ENCODE data around the gene RBFOX2. TPM values are rescaled to one million over a fixed set of nuclear protein-coding genes. Genes with fewer than 3 reads are reported as not detected.
"Not testable (repeated sequence)": the region's sequence is repeated elsewhere in the genome, so short reads cannot be mapped to it uniquely, and the experiment has no call there.

The RBFOX2 gene
- polyA plus RNA-seq, 1 of the 3 experiments (the other 2 are of a cell fraction) = 115 TPM

DNA sequence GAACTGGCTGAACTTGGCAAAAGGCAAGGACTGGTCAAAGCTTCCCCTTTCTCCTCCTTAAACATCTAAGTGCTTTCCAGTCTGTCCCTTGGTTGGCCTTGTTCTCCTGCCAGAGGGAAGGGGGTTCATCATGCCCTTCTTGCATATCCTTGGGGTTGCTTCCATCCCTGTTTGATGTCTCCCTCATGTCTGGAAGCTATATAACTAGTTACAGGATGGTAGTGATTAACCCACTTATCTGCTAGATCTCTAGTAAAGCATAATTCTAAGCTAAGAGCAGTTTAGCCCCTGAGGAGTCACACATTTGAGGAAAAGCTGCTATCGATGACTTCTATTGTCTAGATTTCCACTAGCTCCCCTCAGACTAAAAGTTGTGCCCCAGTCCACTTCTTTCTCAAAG is 288.0 kb downstream of the RBFOX2 start:
- WGBS (ENCODE audit: low lambda C conversion rate) = 44% methylated on average over 1 of the region's 1 CpG
- H3K27me3 ChIP-seq (ENCODE audit: insufficient read depth) = no peaks in the 10 kb centered on the region
- no peak for DNase-seq

GRCh38 chr22:35739931-35740380 is 288.7 kb downstream of the RBFOX2 start:
- H3K9me2 ChIP-seq = no peaks in the 10 kb centered on the region
- ChIA-PET CTCF (interaction anchor here (1.0 to 1.6 kb wide), 2 partner anchors 10 to 113 kb away, joined by 3 to 9 read pairs; no protein-coding TSS in a partner anchor), POLR2A (no interaction called here)
- no peak overlapping the region for H2AFZ ChIP-seq (ENCODE audit: low read depth)
- peak overlapping the region in 1 of 2 experiments; percentile 24; a peak in 1 of 4 replicates for H3K27ac ChIP-seq (ENCODE audit: low read depth in 2 of 2, low read length in 1 of 2)
- no peaks in the 10 kb centered on the region for H3K9me3 ChIP-seq
- H4K20me1 ChIP-seq (ENCODE audit: insufficient read depth) = peaks cover 4% of the 10 kb centered on the region; the same call in 1 of the 2 replicates
- H3K27me3 ChIP-seq (ENCODE audit: insufficient read depth) = no peaks in the 10 kb centered on the region
- peaks cover 50 to 59% of the 10 kb centered on the region in 2 experiments for H3K36me3 ChIP-seq (replicated peaks in 1 of 2; ENCODE audit: control insufficient read depth in 1 of 2, insufficient read depth in 2 of 2, low read length in 1 of 2)
- no peak overlapping the region for H3K9ac ChIP-seq
- H3F3A ChIP-seq (replicated peaks; ENCODE audit: insufficient read depth) = peaks cover 49% of the 10 kb centered on the region
- no peak overlapping the region for H3K4me2 ChIP-seq
- H3K4me1 ChIP-seq (ENCODE audit: control insufficient read depth in 1 of 2, insufficient read depth in 2 of 2, low read depth in 1 of 2, low read length in 1 of 2) = peaks cover 29 to 41% of the 10 kb centered on the region in 2 experiments
- 97% methylated on average over 3 of the region's 3 CpGs for WGBS (ENCODE audit: low lambda C conversion rate)
- H3K4me3 ChIP-seq (ENCODE audit: low read depth in 2 of 2, low read length in 1 of 2) = no peak overlapping the region
- H3K79me2 ChIP-seq (ENCODE audit: insufficient read depth) = peaks cover 17% of the 10 kb centered on the region; the same call in 1 of the 2 replicates
- 0 out of 2 replicates have a peak, but pooled peaks have one; percentile 6 for TF ChIP-seq SMC3 (IDR thresholded peaks at IDR 0.05; ENCODE audit: low read depth, low read length)
- no peak for TF ChIP-seq EZH2phosphoT487 (IDR thresholded peaks at IDR 0.05; ENCODE audit: borderline replicate concordance, low read depth)
- DNase-seq = no peak

More for the DNA sequence above, 288.0 kb downstream of the RBFOX2 start:
- Histone ChIP-seq H2AFZ (ENCODE audit: low read depth) (no peak overlapping the region), H3K79me2 (ENCODE audit: insufficient read depth) (peaks cover 17% of the 10 kb centered on the region; the same call in 1 of the 2 replicates), H3K27ac (ENCODE audit: low read depth in 2 of 2, low read length in 1 of 2) (peak overlapping the region; percentile 24 to 86), H3K4me3 (ENCODE audit: low read depth in 2 of 2, low read length in 1 of 2) (no peak overlapping the region), H3K9ac (no peak overlapping the region), H4K20me1 (ENCODE audit: insufficient read depth) (peaks cover 4% of the 10 kb centered on the region; the same call in 1 of the 2 replicates), H3K4me1 (ENCODE audit: control insufficient read depth in 1 of 2, insufficient read depth in 2 of 2, low read depth in 1 of 2, low read length in 1 of 2) (peaks cover 29 to 41% of the 10 kb centered on the region in 2 experiments), H3K9me3 (no peaks in the 10 kb centered on the region), H3K36me3 (replicated peaks in 1 of 2; ENCODE audit: control insufficient read depth in 1 of 2, insufficient read depth in 2 of 2, low read length in 1 of 2) (peaks cover 57 to 65% of the 10 kb centered on the region in 2 experiments), H3F3A (replicated peaks; ENCODE audit: insufficient read depth) (peaks cover 51% of the 10 kb centered on the region), H3K4me2 (no peak overlapping the region), H3K9me2 (no peaks in the 10 kb centered on the region)
- no peak for TF ChIP-seq SIN3A (IDR thresholded peaks at IDR 0.05; ENCODE audit: borderline replicate concordance, low read depth, low read length)
- TF ChIP-seq CTCF (IDR thresholded peaks at IDR 0.05) = no peak
- ChIA-PET POLR2A (no interaction called here), CTCF (interaction anchor here (0.6 to 1.6 kb wide), 7 partner anchors 9 to 325 kb away, joined by 3 to 9 read pairs (median 3); no protein-coding TSS in a partner anchor)

DNA sequence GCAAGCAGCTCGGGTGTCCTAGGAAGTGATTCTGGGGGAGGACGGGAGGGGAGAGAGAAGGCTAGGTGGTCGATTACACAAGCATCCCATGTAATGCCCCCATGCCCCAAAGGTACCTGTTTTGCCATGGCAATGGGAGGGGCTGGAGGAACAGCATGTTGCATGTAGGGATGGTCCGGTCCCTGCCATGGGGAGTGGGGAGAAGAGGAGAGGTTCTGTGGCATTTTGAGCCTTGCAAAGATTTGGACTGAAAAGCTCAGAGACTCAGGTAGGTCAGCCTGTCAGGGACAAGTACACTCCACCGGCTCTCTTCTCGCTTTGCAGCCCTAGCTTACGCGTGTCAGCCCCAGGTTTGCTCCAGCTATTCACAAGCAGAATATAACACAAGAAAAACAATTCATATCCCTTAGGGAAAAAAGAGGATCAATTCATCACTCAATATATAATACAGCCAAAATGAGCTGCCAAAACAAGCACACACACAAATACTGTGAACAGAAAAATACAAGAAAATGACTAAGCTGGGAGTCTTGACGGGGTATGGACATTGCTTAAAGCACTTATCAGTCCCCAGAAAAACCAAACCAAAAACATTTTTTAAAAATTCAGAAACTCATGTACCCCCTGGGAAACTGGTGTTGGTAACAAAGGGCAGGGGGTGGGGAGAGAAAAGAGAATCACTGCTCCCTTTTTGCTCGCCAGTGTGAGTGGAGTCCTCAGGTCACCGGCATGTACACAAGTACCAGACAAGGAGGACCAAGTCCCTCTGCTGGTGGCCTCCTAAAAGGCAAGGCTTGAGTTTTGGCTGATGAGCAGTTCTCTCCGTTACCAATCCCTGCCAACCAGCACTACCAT is 289.3 kb downstream of the RBFOX2 start:
- Histone ChIP-seq H3K9me3 (no peaks in the 10 kb centered on the region), H3K27ac (ENCODE audit: low read depth in 2 of 2, low read length in 1 of 2) (no peak overlapping the region; a peak in 1 of 4 replicates), H4K20me1 (ENCODE audit: insufficient read depth) (peaks cover 4% of the 10 kb centered on the region; the same call in 1 of the 2 replicates), H3K36me3 (replicated peaks in 1 of 2; ENCODE audit: control insufficient read depth in 1 of 2, insufficient read depth in 2 of 2, low read length in 1 of 2) (peaks cover 44 to 57% of the 10 kb centered on the region in 2 experiments), H2AFZ (ENCODE audit: low read depth) (no peak overlapping the region), H3F3A (replicated peaks; ENCODE audit: insufficient read depth) (peaks cover 42% of the 10 kb centered on the region), H3K9ac (no peak overlapping the region), H3K79me2 (ENCODE audit: insufficient read depth) (peaks cover 17% of the 10 kb centered on the region; the same call in 1 of the 2 replicates), H3K9me2 (no peaks in the 10 kb centered on the region), H3K4me2 (no peak overlapping the region), H3K4me3 (ENCODE audit: low read depth in 2 of 2, low read length in 1 of 2) (no peak overlapping the region), H3K4me1 (ENCODE audit: control insufficient read depth in 1 of 2, insufficient read depth in 2 of 2, low read depth in 1 of 2, low read length in 1 of 2) (peaks cover 29 to 44% of the 10 kb centered on the region in 2 experiments), H3K27me3 (ENCODE audit: insufficient read depth) (no peaks in the 10 kb centered on the region)
- ChIA-PET POLR2A (no interaction called here), CTCF (interaction anchor here (0.6 to 1.6 kb wide), 5 partner anchors 11 to 385 kb away, joined by 3 to 9 read pairs (median 3); no protein-coding TSS in a partner anchor)
- 91% methylated on average over 12 of the region's 12 CpGs for WGBS (ENCODE audit: low lambda C conversion rate)
- no peak for DNase-seq
- TF ChIP-seq, protein P1, sequence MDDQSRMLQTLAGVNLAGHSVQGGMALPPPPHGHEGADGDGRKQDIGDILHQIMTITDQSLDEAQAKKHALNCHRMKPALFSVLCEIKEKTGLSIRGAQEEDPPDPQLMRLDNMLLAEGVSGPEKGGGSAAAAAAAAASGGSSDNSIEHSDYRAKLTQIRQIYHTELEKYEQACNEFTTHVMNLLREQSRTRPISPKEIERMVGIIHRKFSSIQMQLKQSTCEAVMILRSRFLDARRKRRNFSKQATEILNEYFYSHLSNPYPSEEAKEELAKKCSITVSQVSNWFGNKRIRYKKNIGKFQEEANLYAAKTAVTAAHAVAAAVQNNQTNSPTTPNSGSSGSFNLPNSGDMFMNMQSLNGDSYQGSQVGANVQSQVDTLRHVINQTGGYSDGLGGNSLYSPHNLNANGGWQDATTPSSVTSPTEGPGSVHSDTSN (IDR thresholded peaks at IDR 0.05) = no peak
- no peak for TF ChIP-seq MEF2A (IDR thresholded peaks at IDR 0.05; ENCODE audit: borderline replicate concordance, low read depth)
- no peak for TF ChIP-seq FOXM1 (IDR thresholded peaks at IDR 0.05; ENCODE audit: low read depth)
- no peak for TF ChIP-seq RCOR1 (IDR thresholded peaks at IDR 0.05; ENCODE audit: low read length)
- no peak for TF ChIP-seq GABPA (IDR thresholded peaks at IDR 0.05; ENCODE audit: low read depth)
- TF ChIP-seq RXRA (IDR thresholded peaks at IDR 0.05; ENCODE audit: borderline replicate concordance, low read depth) = no peak
- no peak for TF ChIP-seq RAD21 (IDR thresholded peaks at IDR 0.05; ENCODE audit: low read length)
- TF ChIP-seq ELF1 (IDR thresholded peaks at IDR 0.05) = no peak

- H2AFZ ChIP-seq (ENCODE audit: low read depth); H3K27ac ChIP-seq (ENCODE audit: low read depth in 2 of 2, low read length in 1 of 2); CTCF ChIA-PET; POLR2A ChIA-PET; H3K9me3 ChIP-seq; H3K4me2 ChIP-seq; DNase-seq; H4K20me1 ChIP-seq (ENCODE audit: insufficient read depth); H3K9ac ChIP-seq; H3K27me3 ChIP-seq (ENCODE audit: insufficient read depth); H3K4me3 ChIP-seq (ENCODE audit: low read depth in 2 of 2, low read length in 1 of 2); H3K9me2 ChIP-seq: not testable (repeated sequence)
- peaks cover 17% of the 10 kb centered on the region; the same call in 1 of the 2 replicates for H3K79me2 ChIP-seq (ENCODE audit: insufficient read depth)
- peaks cover 31 to 45% of the 10 kb centered on the region in 2 experiments for H3K36me3 ChIP-seq (replicated peaks in 1 of 2; ENCODE audit: control insufficient read depth in 1 of 2, insufficient read depth in 2 of 2, low read length in 1 of 2)
- WGBS (ENCODE audit: low lambda C conversion rate) = 95% methylated on average over 5 of the region's 6 CpGs
- peaks cover 20 to 33% of the 10 kb centered on the region in 2 experiments for H3K4me1 ChIP-seq (ENCODE audit: control insufficient read depth in 1 of 2, insufficient read depth in 2 of 2, low read depth in 1 of 2, low read length in 1 of 2)
- peaks cover 28% of the 10 kb centered on the region for H3F3A ChIP-seq (replicated peaks; ENCODE audit: insufficient read depth)
Observed at GRCh38 chr22:35737886-35738285, 290.7 kb downstream of the RBFOX2 start.
